SK-N-SH (cell line): ENCODE data around the gene PTCRA.
"Not testable (repeated sequence)": the region's sequence is repeated elsewhere in the genome, so short reads cannot be mapped to it uniquely, and the experiment has no call there.

Source experiments
- CHD2 ChIP-seq: fragments of 150-350 bp; IDR thresholded peaks from 2 replicates; pipeline ENCODE4 v1.6.1; 2018; ENCODE audit warnings: low read length; ENCODE audit not compliant: partially characterized antibody
- EZH2phosphoT487 ChIP-seq: fragments of 200-600 bp; sonication (generic); IDR thresholded peaks from 2 replicates; pipeline ENCODE4 v1.6.1; 2017; ENCODE audit warnings: low read depth, mixed run types, mild to moderate bottlenecking, antibody characterized with exemption, moderate library complexity, borderline replicate concordance
- POLR2AphosphoS5 ChIP-seq: IDR thresholded peaks from 2 replicates; pipeline ENCODE4 v1.6.1; 2012; ENCODE audit warnings: low read depth, low read length
- REST ChIP-seq: IDR thresholded peaks from 2 replicates; pipeline ENCODE4 v1.6.1; 2012; ENCODE audit warnings: mild to moderate bottlenecking, low read depth, low read length, moderate library complexity
- TF ChIP-seq, protein P1 (sequence below): fragments of 200-600 bp; sonication (generic); IDR thresholded peaks from 2 replicates; pipeline ENCODE4 v1.6.1; 2017; ENCODE audit warnings: antibody characterized with exemption, mild to moderate bottlenecking, moderate library complexity

DNA sequence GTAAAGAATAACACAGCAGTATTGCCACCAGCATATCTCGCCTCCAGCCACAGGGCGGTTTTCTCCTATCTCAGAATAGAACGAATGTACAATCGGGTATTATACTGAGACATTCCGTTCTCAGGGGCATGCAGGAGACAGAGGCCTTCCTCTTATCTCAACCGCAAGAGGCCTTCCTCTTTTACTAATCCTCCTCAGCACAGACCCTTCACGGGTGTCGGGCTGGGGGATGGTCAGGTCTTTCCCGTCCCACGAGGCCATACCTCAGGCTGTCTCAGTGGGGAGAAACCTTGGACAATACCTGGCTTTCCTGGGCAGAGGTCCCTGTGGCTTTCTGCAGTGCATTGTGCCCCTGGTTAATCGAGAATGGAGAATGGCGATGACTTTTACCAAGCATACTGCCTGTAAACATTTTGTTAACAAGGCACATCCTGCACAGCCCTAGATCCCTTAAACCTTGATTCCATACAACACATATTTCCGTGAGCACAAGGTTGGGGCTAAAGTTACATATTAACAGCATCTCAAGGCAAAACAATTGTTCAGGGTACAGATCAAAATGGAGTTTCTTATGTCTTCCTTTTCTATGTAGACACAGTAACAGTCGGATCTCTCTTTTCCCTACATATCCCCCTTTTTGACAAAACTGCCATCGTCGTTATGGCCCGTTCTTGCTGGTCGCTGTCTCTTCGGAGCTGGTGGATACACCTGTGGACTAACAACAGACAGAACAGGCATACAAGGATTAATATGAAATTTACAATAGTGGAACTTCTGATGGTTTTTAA, 21.6 kb upstream of the PTCRA start:
- TF ChIP-seq POLR2AphosphoS5, REST, CHD2, EZH2phosphoT487: not testable (repeated sequence)
- TF ChIP-seq, protein P1, sequence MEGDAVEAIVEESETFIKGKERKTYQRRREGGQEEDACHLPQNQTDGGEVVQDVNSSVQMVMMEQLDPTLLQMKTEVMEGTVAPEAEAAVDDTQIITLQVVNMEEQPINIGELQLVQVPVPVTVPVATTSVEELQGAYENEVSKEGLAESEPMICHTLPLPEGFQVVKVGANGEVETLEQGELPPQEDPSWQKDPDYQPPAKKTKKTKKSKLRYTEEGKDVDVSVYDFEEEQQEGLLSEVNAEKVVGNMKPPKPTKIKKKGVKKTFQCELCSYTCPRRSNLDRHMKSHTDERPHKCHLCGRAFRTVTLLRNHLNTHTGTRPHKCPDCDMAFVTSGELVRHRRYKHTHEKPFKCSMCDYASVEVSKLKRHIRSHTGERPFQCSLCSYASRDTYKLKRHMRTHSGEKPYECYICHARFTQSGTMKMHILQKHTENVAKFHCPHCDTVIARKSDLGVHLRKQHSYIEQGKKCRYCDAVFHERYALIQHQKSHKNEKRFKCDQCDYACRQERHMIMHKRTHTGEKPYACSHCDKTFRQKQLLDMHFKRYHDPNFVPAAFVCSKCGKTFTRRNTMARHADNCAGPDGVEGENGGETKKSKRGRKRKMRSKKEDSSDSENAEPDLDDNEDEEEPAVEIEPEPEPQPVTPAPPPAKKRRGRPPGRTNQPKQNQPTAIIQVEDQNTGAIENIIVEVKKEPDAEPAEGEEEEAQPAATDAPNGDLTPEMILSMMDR, result not testable (repeated sequence)
